ENCODE data around the gene PANK4.
"Not testable (repeated sequence)": the region's sequence is repeated elsewhere in the genome, so short reads cannot be mapped to it uniquely, and the experiment has no call there.

The PANK4 gene

GRCh38 chr1:2525920-2526823, at the start of gene PANK4:
Gene PANK4 (minus strand): TSS chr1:2526596. CDS start chr1:2526587, 9 bp downstream.
- FAIRE-seq, result no peak

GRCh38 chr1:2574350-2574749, 48.0 kb upstream of the PANK4 start:
- FAIRE-seq, result no peak

GRCh38 chr1:2573250-2573920, 47.0 kb upstream of the PANK4 start:
- FAIRE-seq, result no peak

- no peak for FAIRE-seq
Measured at GRCh38 chr1:2571348-2571747, 45.0 kb upstream of the PANK4 start.

- no peak for FAIRE-seq
Measured at GRCh38 chr1:2570332-2570731, 43.9 kb upstream of the PANK4 start.

- FAIRE-seq, result not testable (repeated sequence)
Measured at GRCh38 chr1:2569703-2570102, 43.3 kb upstream of the PANK4 start.

GRCh38 chr1:2569060-2569459, 42.7 kb upstream of the PANK4 start:
- no peak for FAIRE-seq

GRCh38 chr1:2568187-2568816, 41.9 kb upstream of the PANK4 start:
- not testable (repeated sequence) for FAIRE-seq

GRCh38 chr1:2567083-2567679, 40.8 kb upstream of the PANK4 start:
- FAIRE-seq, result no peak

GRCh38 chr1:2566101-2567045, 40.0 kb upstream of the PANK4 start:
- FAIRE-seq, result no peak

GRCh38 chr1:2564815-2565374, 38.5 kb upstream of the PANK4 start:
- no peak for FAIRE-seq

- no peak for FAIRE-seq
Measured at GRCh38 chr1:2564006-2564814, 37.8 kb upstream of the PANK4 start.

- no peak for FAIRE-seq
Measured at GRCh38 chr1:2563205-2563604, 36.8 kb upstream of the PANK4 start.

GRCh38 chr1:2561898-2562895, 35.8 kb upstream of the PANK4 start:
- FAIRE-seq, result no peak

GRCh38 chr1:2561446-2561845, 35.0 kb upstream of the PANK4 start:
- FAIRE-seq, result no peak

GRCh38 chr1:2560299-2561073, 34.1 kb upstream of the PANK4 start:
- no peak for FAIRE-seq

GRCh38 chr1:2559509-2560298, 33.3 kb upstream of the PANK4 start:
- no peak for FAIRE-seq

GRCh38 chr1:2558861-2559260, 32.5 kb upstream of the PANK4 start:
- FAIRE-seq, result no peak
